GM19395 (cell line): ENCODE results near the gene AGO3.
"Not testable (repeated sequence)": the region's sequence is repeated elsewhere in the genome, so short reads cannot be mapped to it uniquely, and the experiment has no call there.

Experiments used
- ATAC-seq: cut with Tn5 transposase; IDR thresholded peaks from one replicate; pipeline ENCODE4 v1.9.1; 2021; ENCODE audit warnings: mild to moderate bottlenecking, moderate library complexity; ENCODE audit not compliant: unreplicated experiment

AGO3 gene

GRCh38 chr1:35930593-35931445 is at the start of gene AGO3:
AGO3 (plus strand) TSS chr1:35931105; CDS start chr1:35931427, 322 bp downstream.
- ATAC-seq, result peak; percentile 79

- ATAC-seq, result no peak
Observed at GRCh38 chr1:35881850-35882273, 49.0 kb upstream of the AGO3 start.

GRCh38 chr1:35882586-35882944 is 48.3 kb upstream of the AGO3 start:
- ATAC-seq, result no peak

- ATAC-seq, result peak; percentile 78
Observed at GRCh38 chr1:35882945-35883634, 47.8 kb upstream of the AGO3 start, which contains the start of gene AGO1. AGO1 (plus strand) TSS chr1:35883209; CDS start chr1:35883422, 213 bp downstream.

GRCh38 chr1:35883635-35884101 is 47.2 kb upstream of the AGO3 start:
- no peak for ATAC-seq

- ATAC-seq, result no peak
Observed at GRCh38 chr1:35884934-35885333, 46.0 kb upstream of the AGO3 start.

- no peak for ATAC-seq
Observed at GRCh38 chr1:35885961-35886558, 44.8 kb upstream of the AGO3 start.

- peak; percentile 42 for ATAC-seq
Observed at GRCh38 chr1:35886577-35887431, 44.1 kb upstream of the AGO3 start.

GRCh38 chr1:35887508-35887907 is 43.4 kb upstream of the AGO3 start:
- no peak for ATAC-seq

GRCh38 chr1:35888255-35888654 is 42.6 kb upstream of the AGO3 start:
- ATAC-seq, result no peak

- ATAC-seq, result not testable (repeated sequence)
Observed at GRCh38 chr1:35888981-35889380, 41.9 kb upstream of the AGO3 start.

GRCh38 chr1:35893051-35893879 is 37.6 kb upstream of the AGO3 start:
- ATAC-seq, result no peak

- peak; percentile 58 for ATAC-seq
Observed at GRCh38 chr1:35894183-35894582, 36.7 kb upstream of the AGO3 start.

GRCh38 chr1:35894656-35895055 is 36.2 kb upstream of the AGO3 start:
- ATAC-seq, result no peak

GRCh38 chr1:35899941-35900340 is 31.0 kb upstream of the AGO3 start:
- ATAC-seq, result no peak

- ATAC-seq, result no peak
Observed at GRCh38 chr1:35901235-35901634, 29.7 kb upstream of the AGO3 start.

GRCh38 chr1:35902671-35903070 is 28.2 kb upstream of the AGO3 start:
- no peak for ATAC-seq

- ATAC-seq, result no peak
Observed at GRCh38 chr1:35914717-35915116, 16.2 kb upstream of the AGO3 start.

GRCh38 chr1:35915693-35916092 is 15.2 kb upstream of the AGO3 start:
- ATAC-seq, result no peak

GRCh38 chr1:35923791-35924221 is 7.1 kb upstream of the AGO3 start:
- no peak for ATAC-seq
